MCF 10A (cell line): ENCODE data around the gene MICAL3. TPM values are rescaled to one million over a fixed set of nuclear protein-coding genes. Genes with fewer than 3 reads are reported as not detected.

Source experiments
- BruUV-seq: library from RNA; stranded (reverse); fragments of 400-500 nt; replicated peaks from 2 replicates; lab custom pipeline; 2021; lab: Mats Ljungman, UMichigan
- CTCF ChIA-PET: fragments of 300-600 bp; sonication (Branson Sonifier 250); formaldehyde crosslinking; extraction: SDS; loops from one replicate; lab custom pipeline; 2021; ENCODE audit warnings: antibody characterized with exemption, inconsistent platforms; lab: Yijun Ruan, JAX
- POLR2A ChIA-PET: fragments of 300-600, 350-650 bp; sonication (Branson Sonifier 250); formaldehyde crosslinking; extraction: SDS; loops from one replicate; lab custom pipeline; 2020; ENCODE audit warnings: antibody characterized with exemption, inconsistent platforms; lab: Yijun Ruan, JAX
- DNase-seq: peaks from one replicate; pipeline ENCODE4 v3.0.0-alpha.2; 2018; ENCODE audit not compliant: unreplicated experiment
- H3K27ac Mint-ChIP-seq: one replicate; pipeline ENCODE4 v1.8.0; 2022; ENCODE audit warnings: mild to moderate bottlenecking, low read depth, mixed read lengths; ENCODE audit not compliant: unreplicated experiment
- H3K27me3 Mint-ChIP-seq: one replicate; pipeline ENCODE4 v1.8.0; 2022; ENCODE audit warnings: mixed read lengths; ENCODE audit not compliant: insufficient read depth, unreplicated experiment
- H3K36me3 Mint-ChIP-seq: one replicate; pipeline ENCODE4 v1.8.0; 2022; ENCODE audit warnings: mild to moderate bottlenecking, moderate library complexity, mixed read lengths; ENCODE audit not compliant: insufficient read depth, unreplicated experiment
- H3K4me1 Mint-ChIP-seq: one replicate; pipeline ENCODE4 v1.8.0; 2022; ENCODE audit warnings: mixed read lengths; ENCODE audit not compliant: insufficient read depth, unreplicated experiment
- H3K4me3 Mint-ChIP-seq: one replicate; pipeline ENCODE4 v1.8.0; 2022; ENCODE audit warnings: mild to moderate bottlenecking, moderate library complexity, mixed read lengths; ENCODE audit not compliant: unreplicated experiment
- H3K9me3 Mint-ChIP-seq: one replicate; pipeline ENCODE4 v1.8.0; 2022; ENCODE audit warnings: mixed read lengths; ENCODE audit not compliant: unreplicated experiment
- intact Hi-C: fragments of 100-400 bp; cut with micrococcal nuclease; formaldehyde crosslinking; loops from 2 replicates; pipeline ENCODE4 v1.14.1; 2022
- total RNA-seq: library from RNA; stranded (reverse); gene quantifications from 2 replicates; pipeline ENCODE4 v1.2.3, GENCODE V29; 2022
- TF ChIP-seq, protein P1 (sequence below): fragments of 200-600 bp; IDR thresholded peaks from one replicate; pipeline ENCODE4 v1.8.0; 2022; ENCODE audit warnings: antibody characterized with exemption, mild to moderate bottlenecking; ENCODE audit not compliant: unreplicated experiment

The MICAL3 gene
- total RNA-seq, 1 experiment from 2014 or later, result 54.1 TPM

DNA sequence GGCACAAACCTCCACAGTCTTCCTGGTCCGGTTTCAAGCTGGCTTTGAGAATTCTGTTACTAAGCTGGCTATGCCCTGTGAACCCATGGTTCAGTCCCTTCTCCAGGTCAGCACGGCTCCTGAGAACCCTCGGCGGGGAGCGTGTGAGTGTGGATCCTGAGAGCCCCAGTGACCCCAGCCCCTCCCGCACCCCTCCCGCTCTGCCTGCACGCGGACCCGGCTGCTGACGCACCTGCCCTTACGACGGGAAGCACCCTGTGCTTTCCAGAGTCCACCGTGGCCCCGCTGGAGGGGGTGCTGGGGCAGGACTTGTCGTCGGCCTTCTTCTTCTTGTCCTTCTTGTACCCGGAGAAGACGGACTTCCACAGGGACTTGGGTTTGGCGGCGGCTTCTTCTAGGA is 207.3 kb downstream of the MICAL3 start:
- H3K4me1 Mint-ChIP-seq, result no peaks in the 10 kb centered on the region
- CTCF ChIA-PET, result no interaction called here
- H3K27me3 Mint-ChIP-seq, result no peaks in the 10 kb centered on the region
- no peaks in the 10 kb centered on the region for H3K9me3 Mint-ChIP-seq
- no peak for DNase-seq
- H3K4me3 Mint-ChIP-seq, result no peak overlapping the region
- H3K36me3 Mint-ChIP-seq, result peaks cover 48% of the 10 kb centered on the region
- POLR2A ChIA-PET, result interaction anchor here (0.6 to 1.1 kb wide), 2 partner anchors 117 to 302 kb away, joined by 3 read pairs; no protein-coding TSS in a partner anchor
- H3K27ac Mint-ChIP-seq, result no peak overlapping the region
- TF ChIP-seq, protein P1, sequence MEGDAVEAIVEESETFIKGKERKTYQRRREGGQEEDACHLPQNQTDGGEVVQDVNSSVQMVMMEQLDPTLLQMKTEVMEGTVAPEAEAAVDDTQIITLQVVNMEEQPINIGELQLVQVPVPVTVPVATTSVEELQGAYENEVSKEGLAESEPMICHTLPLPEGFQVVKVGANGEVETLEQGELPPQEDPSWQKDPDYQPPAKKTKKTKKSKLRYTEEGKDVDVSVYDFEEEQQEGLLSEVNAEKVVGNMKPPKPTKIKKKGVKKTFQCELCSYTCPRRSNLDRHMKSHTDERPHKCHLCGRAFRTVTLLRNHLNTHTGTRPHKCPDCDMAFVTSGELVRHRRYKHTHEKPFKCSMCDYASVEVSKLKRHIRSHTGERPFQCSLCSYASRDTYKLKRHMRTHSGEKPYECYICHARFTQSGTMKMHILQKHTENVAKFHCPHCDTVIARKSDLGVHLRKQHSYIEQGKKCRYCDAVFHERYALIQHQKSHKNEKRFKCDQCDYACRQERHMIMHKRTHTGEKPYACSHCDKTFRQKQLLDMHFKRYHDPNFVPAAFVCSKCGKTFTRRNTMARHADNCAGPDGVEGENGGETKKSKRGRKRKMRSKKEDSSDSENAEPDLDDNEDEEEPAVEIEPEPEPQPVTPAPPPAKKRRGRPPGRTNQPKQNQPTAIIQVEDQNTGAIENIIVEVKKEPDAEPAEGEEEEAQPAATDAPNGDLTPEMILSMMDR, result no peak
- BruUV-seq, result no TSS peak
- intact Hi-C loops, result no loop called here

DNA sequence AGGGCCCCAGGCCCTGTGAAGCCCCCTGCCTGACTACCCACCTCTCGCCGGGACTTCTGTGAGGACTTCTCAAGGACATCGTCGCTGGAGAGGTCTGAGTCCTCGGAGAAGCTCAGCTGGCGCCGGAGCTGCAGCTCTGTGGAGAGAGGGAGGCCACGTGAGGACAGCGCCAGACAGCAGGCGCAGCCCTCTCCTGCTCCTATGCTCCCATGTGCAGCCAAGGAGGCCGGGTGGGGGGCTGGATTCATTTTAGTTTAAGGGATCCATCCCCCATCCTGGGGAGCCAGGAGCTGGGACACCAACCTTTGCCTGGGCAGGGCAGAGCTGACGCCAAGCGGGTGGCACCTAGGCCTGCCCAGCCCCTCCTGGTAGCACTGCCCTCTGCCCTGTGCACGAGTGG is 207.7 kb downstream of the MICAL3 start:
- H3K4me1 Mint-ChIP-seq, result no peaks in the 10 kb centered on the region
- ChIA-PET POLR2A (interaction anchor here (0.6 to 1.1 kb wide), 2 partner anchors 118 to 302 kb away, joined by 3 read pairs; no protein-coding TSS in a partner anchor), CTCF (no interaction called here)
- BruUV-seq, result no TSS peak
- TF ChIP-seq, protein P1, result no peak
- H3K36me3 Mint-ChIP-seq, result peaks cover 48% of the 10 kb centered on the region
- H3K27me3 Mint-ChIP-seq, result no peaks in the 10 kb centered on the region
- H3K27ac Mint-ChIP-seq, result no peak overlapping the region
- intact Hi-C loops, result no loop called here
- no peak overlapping the region for H3K4me3 Mint-ChIP-seq
- no peaks in the 10 kb centered on the region for H3K9me3 Mint-ChIP-seq
- no peak for DNase-seq

DNA sequence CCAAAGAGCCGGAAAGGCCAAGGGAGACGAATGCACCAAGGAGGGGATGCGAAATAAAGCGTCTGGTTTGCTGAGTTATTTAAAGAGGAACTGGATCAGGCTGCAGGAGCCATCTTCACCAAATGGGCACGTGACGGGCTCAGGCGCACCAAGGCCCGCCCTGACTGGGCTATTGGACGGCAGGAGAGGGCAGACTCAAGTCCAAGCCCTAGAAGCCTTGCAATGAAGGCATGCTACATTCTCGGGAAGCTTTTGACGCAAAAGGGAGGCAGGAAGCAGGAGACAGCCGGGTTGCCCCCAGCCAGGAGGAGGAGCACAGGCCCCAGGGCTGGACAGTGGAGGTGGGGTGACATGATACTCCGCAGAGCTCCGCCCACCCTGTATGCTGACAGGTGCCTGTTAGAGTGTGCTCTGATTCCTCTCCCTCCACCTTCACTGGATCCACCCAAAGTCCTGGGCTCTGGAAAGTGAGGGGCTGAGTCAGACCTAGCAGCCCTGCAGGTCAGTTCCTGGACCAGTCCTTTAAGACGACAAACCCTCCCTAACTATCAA is 208.6 kb downstream of the MICAL3 start:
- Mint-ChIP-seq H3K4me1 (no peaks in the 10 kb centered on the region), H3K9me3 (no peaks in the 10 kb centered on the region), H3K4me3 (no peak overlapping the region), H3K27ac (no peak overlapping the region), H3K36me3 (peaks cover 44% of the 10 kb centered on the region), H3K27me3 (no peaks in the 10 kb centered on the region)
- TF ChIP-seq, protein P1, result no peak
- POLR2A ChIA-PET, result no interaction called here
- no TSS peak for BruUV-seq
- intact Hi-C loops, result no loop called here
- CTCF ChIA-PET, result interaction anchor here (0.7 to 1.0 kb wide), 2 partner anchors 15 to 260 kb away, joined by 3 to 5 read pairs; no protein-coding TSS in a partner anchor
- DNase-seq, result no peak

DNA sequence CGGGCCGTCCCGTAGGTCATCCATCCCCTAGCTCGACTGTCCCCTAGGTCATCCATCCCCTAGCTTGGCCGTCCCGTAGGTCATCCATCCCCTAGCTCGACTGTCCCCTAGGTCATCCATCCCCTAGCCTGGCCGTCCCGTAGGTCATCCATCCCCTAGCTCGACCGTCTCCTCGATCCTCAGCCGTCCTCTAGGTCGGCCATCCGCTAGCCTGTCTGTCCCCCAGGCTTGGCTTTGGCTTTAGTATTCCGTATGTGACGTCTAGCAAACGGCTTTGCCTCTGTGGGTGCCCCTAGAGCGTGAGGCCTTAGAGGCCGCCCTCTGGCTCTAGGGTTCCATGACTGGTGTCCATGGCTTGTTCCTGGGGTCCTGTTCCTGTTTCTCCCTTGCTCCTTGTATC is 209.5 kb downstream of the MICAL3 start:
- ChIA-PET POLR2A (no interaction called here), CTCF (interaction anchor here (0.7 to 1.0 kb wide), 2 partner anchors 16 to 30 kb away, joined by 3 to 4 read pairs; no protein-coding TSS in a partner anchor)
- TF ChIP-seq, protein P1, result no peak
- Mint-ChIP-seq H3K4me3 (no peak overlapping the region), H3K27me3 (no peaks in the 10 kb centered on the region), H3K4me1 (no peaks in the 10 kb centered on the region), H3K9me3 (no peaks in the 10 kb centered on the region), H3K36me3 (peaks cover 42% of the 10 kb centered on the region), H3K27ac (no peak overlapping the region)
- BruUV-seq, result no TSS peak
- no peak for DNase-seq
- intact Hi-C loops, result no loop called here
